ENCODE data around the gene PRELP.

PRELP gene

GRCh38 chr1:203503836-203504235, 28.2 kb downstream of the PRELP start:
- Mint-ChIP-seq H3K4me1 (ENCODE audit: low read depth) (peaks cover 4% of the 10 kb centered on the region), H3K27ac (no peak overlapping the region)

DNA sequence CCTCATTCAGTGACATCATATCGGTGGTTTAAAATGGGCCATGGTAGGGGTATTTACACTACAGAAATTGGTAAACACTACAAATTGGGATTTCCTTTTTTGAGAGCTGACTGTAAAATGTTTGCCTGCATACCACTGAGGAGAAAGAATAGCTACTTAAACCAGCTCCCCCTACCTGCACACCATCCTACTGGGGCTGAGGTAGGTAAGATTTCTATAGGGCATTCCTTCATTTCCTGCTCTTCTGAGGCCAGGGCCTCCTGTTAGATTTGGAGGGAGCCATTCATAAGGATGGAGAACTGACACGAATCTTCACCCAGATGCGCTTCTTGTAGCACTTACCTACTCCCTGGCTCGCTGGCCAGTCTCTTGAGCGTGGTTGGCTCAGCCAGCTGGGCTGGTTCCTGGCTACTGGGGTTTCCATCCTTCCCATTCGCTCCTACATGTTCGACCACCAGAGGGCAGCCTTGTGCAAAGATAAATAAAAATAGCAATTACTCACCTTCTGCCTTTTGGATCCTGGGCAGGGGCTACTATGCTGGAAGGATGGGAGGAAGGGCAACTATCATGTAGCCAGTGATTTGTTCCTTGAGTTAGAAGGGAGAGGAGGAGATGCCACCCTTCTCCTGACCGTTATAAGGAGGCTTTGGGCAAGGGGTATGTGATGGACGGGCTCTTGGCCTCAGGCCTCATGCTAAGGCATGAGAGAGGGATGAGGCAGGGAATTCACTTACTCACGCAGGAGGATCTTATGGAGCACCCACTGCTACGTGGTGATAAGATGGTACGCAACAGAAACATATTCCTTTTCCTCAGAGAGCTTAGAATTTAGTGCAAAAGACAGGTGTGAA, 29.0 kb downstream of the PRELP start:
- Mint-ChIP-seq H3K9me3 (no peaks in the 10 kb centered on the region), H3K4me3 (no peak overlapping the region), H3K4me1 (ENCODE audit: low read depth) (peaks cover 4% of the 10 kb centered on the region), H3K27me3 (no peaks in the 10 kb centered on the region), H3K27ac (no peak overlapping the region), H3K36me3 (ENCODE audit: low read depth) (no peaks in the 10 kb centered on the region)

More at GRCh38 chr1:203503836-203504235, 28.2 kb downstream of the PRELP start:
- Mint-ChIP-seq H3K36me3 (ENCODE audit: low read depth) (no peaks in the 10 kb centered on the region), H3K9me3 (no peaks in the 10 kb centered on the region), H3K27me3 (no peaks in the 10 kb centered on the region), H3K4me3 (no peak overlapping the region)

DNA sequence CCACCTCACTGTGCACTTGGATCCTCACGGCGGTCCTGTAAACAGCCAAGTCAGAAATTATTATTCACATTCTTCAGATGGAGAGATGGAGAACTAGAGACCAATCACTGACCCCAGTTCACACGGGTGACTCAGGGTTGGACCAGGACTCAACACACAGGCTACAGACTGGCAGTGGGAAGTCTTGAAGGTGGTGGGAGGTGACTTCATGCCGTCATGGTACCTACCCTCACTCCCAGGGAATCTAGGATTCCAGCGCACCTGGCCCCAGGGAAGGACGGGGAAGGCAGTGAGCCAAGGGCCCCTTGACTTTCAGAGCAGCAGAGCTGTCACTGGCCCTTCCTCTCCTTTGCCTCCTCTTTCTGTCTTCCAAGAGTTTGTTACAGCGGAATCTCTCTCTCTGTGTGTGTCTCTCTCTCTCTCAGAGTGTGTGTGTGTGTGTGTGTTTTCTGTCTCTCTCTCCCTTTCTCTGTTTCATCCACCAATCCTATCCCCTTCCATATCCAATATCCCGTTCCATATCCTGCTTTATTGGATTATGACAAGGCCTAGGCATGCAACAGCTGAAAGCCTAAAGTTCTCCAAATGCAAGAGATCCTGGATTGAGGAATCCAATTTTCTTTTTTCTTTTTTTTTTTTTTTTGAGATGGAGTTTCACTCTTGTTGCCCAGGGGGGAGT, 30.1 kb downstream of the PRELP start:
- no peak overlapping the region for H3K27ac Mint-ChIP-seq
- no peaks in the 10 kb centered on the region for H3K36me3 Mint-ChIP-seq (ENCODE audit: low read depth)
- H3K4me3 Mint-ChIP-seq, result no peak overlapping the region
- H3K9me3 Mint-ChIP-seq, result no peaks in the 10 kb centered on the region
- H3K4me1 Mint-ChIP-seq (ENCODE audit: low read depth), result peaks cover 4% of the 10 kb centered on the region
- no peaks in the 10 kb centered on the region for H3K27me3 Mint-ChIP-seq

DNA sequence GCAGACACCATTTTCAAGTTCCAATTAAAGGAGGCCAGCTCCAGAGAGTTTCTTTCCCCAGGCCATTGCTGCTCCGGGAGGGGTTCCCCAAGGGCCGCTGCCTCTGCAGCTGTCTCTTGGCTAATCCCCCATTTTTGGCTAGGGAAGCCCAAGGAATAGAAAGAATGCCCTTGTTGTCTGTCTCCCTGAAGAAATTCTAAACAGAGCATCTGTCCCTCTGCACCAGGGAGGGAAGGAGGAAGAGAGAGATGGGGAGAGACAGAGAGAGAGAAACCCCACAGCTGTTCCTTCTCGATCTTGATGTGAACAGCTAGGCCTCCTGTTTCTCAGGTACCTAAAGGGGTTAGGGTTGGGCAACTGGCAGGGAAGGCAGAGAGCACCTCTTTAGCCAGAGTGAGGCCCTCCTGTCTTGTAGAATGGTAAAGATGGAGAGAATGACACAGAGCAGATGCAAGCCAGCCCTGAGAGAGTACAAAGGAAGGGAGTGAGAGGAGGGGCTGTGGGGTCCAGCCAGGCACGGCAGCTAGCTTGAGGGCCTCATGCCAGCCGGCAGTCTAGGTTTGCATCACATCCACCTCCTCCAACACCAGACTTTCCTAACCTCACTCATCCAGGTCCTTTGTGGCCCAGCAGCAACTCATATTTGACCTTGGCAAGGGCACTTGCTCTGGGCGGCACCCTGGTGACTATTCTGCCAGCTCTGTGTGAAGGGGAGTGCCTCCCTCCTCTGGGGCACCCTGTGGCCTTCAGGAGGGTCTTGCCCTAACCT, 31.4 kb downstream of the PRELP start:
- peak overlapping the region; percentile 42 for H3K27ac Mint-ChIP-seq
- H3K36me3 Mint-ChIP-seq (ENCODE audit: low read depth), result no peaks in the 10 kb centered on the region
- no peak overlapping the region for H3K4me3 Mint-ChIP-seq
- no peaks in the 10 kb centered on the region for H3K27me3 Mint-ChIP-seq
- H3K4me1 Mint-ChIP-seq (ENCODE audit: low read depth), result peaks cover 4% of the 10 kb centered on the region
- no peaks in the 10 kb centered on the region for H3K9me3 Mint-ChIP-seq

- H3K4me3 Mint-ChIP-seq, result no peak overlapping the region
- H3K4me1 Mint-ChIP-seq (ENCODE audit: low read depth), result peaks cover 10% of the 10 kb centered on the region
These were observed 32.2 kb downstream of the PRELP start for GRCh38 chr1:203507759-203508158.

DNA sequence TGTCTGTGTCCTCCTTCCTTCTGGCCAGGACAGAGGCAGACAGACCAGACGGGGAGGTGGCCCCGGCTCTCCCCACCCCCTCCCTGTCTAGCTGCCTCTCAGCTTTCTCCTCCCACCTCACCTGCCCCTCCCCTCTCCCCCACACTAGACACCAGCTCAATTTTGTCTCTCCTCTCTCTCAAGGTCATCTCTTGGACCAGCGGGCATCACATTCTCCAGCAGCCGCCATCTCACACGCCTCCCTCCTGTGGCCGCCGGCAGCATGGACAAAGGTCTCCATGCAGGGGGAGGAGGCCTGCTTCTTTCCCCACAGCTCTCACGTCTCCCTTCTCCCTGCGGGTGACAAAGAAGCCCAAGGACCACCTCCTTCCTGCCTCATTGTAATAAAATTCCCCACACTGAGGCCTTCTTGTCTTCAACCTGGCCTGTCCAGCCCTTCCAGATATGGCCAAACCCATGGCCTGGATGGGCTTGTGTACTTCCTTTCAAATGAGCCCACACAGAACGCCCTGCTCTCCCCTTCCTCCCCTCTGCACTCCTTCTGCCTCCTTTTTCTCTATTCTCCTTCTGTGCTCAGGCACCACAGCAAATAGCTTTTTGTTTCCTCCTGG, 33.0 kb downstream of the PRELP start:
- Mint-ChIP-seq H3K36me3 (ENCODE audit: low read depth) (no peaks in the 10 kb centered on the region), H3K27ac (peak overlapping the region; percentile 11), H3K27me3 (no peaks in the 10 kb centered on the region), H3K4me1 (ENCODE audit: low read depth) (peaks cover 18% of the 10 kb centered on the region), H3K9me3 (no peaks in the 10 kb centered on the region), H3K4me3 (no peak overlapping the region)

More at GRCh38 chr1:203507759-203508158, 32.2 kb downstream of the PRELP start:
- H3K36me3 Mint-ChIP-seq (ENCODE audit: low read depth), result no peaks in the 10 kb centered on the region
- no peaks in the 10 kb centered on the region for H3K27me3 Mint-ChIP-seq
- H3K27ac Mint-ChIP-seq, result no peak overlapping the region
- H3K9me3 Mint-ChIP-seq, result no peaks in the 10 kb centered on the region

- no peaks in the 10 kb centered on the region for H3K27me3 Mint-ChIP-seq
- no peaks in the 10 kb centered on the region for H3K9me3 Mint-ChIP-seq
- no peaks in the 10 kb centered on the region for H3K36me3 Mint-ChIP-seq (ENCODE audit: low read depth)
- H3K4me3 Mint-ChIP-seq, result no peak overlapping the region
- peak overlapping the region; percentile 11 for H3K27ac Mint-ChIP-seq
- H3K4me1 Mint-ChIP-seq (ENCODE audit: low read depth), result peaks cover 24% of the 10 kb centered on the region
These were observed 33.5 kb downstream of the PRELP start for GRCh38 chr1:203509135-203509534.

DNA sequence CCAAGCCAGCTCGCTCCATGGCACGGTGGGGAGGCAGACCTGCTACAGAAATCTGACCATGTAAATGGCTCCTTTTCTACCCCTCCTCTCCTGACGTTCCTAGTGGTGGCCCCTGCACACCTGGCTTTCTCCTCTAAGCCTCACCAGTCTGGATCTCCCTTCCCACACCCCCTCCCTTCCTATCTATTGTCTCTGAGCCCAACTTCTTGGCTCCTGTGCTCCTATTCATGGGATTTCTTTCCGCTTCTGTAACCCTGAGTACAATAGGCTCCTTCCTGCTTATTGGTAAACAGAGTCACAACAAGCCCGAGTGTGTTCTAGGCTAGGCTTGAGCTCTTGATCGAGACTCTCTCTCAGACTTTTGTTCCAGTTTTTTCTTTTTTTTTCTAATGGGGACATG, 35.9 kb downstream of the PRELP start:
- H3K27me3 Mint-ChIP-seq, result peaks cover 4% of the 10 kb centered on the region

GRCh38 chr1:203511930-203512329, 36.3 kb downstream of the PRELP start:
- Mint-ChIP-seq H3K4me1 (ENCODE audit: low read depth) (peaks cover 26% of the 10 kb centered on the region), H3K27me3 (peaks cover 4% of the 10 kb centered on the region), H3K9me3 (no peaks in the 10 kb centered on the region), H3K4me3 (no peak overlapping the region), H3K36me3 (ENCODE audit: low read depth) (no peaks in the 10 kb centered on the region), H3K27ac (no peak overlapping the region)

More for the DNA sequence above, 35.9 kb downstream of the PRELP start:
- no peak overlapping the region for H3K27ac Mint-ChIP-seq
- no peaks in the 10 kb centered on the region for H3K36me3 Mint-ChIP-seq (ENCODE audit: low read depth)
- peaks cover 26% of the 10 kb centered on the region for H3K4me1 Mint-ChIP-seq (ENCODE audit: low read depth)
- H3K4me3 Mint-ChIP-seq, result no peak overlapping the region
- H3K9me3 Mint-ChIP-seq, result no peaks in the 10 kb centered on the region

DNA sequence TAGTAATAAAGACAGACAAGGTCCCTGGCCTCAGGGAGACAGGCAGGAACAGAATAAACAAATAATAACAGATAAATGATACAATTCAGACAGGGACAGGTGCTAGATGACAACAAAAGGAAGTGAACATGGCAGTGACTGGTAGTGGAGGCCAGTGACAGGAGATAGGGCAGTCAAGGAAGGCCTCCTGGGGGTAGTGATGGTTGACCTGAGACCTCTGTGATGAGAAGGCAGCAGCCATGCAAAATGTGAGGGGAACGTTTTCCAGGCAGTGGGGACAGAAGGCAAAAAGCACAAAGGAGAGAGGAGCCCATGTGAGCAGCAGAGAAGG, 36.9 kb downstream of the PRELP start:
- Mint-ChIP-seq H3K27ac (peak overlapping the region; percentile 64), H3K27me3 (peaks cover 4% of the 10 kb centered on the region), H3K36me3 (ENCODE audit: low read depth) (no peaks in the 10 kb centered on the region), H3K4me3 (no peak overlapping the region), H3K4me1 (ENCODE audit: low read depth) (peaks cover 26% of the 10 kb centered on the region), H3K9me3 (no peaks in the 10 kb centered on the region)

DNA sequence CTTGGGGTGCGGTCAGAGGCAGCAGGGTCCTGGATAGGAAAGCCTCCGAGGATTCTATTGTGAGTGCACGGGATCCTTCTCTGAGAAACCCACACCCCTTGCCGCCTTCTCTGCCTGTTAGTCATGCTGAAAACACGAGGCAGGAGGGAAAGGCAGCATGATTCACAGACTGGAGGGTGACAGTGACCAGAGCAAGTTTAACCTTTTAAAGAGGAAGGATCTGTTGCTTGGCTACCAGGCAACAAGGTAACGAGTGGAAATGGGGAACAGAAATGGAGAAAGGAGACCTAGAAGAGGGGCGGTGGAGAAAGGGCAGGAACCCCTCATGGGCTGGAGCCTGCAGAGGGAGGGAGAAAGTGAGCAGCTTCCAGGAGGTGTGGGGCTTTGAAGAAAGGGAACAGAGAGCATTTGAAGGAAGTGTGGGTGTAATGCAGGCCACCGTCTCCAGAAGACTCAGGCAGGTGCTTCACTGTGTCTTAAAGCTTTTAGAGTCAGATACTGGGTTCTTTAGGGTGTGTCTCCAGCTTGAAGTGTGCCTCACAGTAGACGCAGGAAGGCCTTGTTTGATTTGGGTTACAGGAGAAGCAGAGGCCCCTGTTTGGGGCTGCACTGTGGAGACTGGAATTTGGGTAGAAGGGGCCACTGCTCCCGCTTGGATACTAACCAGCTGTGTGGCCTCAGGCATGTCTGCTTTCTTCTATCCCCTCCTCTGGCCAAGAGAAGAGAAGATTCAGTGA, 37.4 kb downstream of the PRELP start:
- Mint-ChIP-seq H3K27me3 (peaks cover 4% of the 10 kb centered on the region), H3K27ac (peak overlapping the region; percentile 64), H3K9me3 (no peaks in the 10 kb centered on the region), H3K4me3 (peak overlapping the region; percentile 0), H3K36me3 (ENCODE audit: low read depth) (no peaks in the 10 kb centered on the region), H3K4me1 (ENCODE audit: low read depth) (peaks cover 26% of the 10 kb centered on the region)

DNA sequence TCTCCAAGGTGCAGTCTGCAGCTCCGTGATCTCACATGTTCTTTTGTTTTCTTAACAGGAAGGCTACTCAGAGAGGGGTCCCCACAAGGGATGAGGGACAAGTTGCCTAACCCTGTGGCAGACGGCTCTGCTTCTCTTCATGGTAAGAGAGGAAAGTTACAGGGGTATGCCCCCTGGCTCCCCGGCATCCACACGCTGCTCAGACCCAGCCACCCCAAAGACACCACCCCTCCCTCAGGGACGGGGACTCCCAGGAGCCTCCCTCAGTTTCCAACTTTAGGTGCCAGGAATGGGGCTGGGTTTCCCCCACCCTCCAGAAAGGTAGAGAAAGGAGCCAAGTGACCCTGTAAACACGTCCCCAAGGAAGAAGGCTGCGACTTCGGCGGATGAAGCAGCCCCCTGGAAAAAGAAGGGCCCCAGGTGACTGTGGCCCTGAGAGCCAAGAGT, 38.0 kb downstream of the PRELP start:
- H3K4me3 Mint-ChIP-seq, result no peak overlapping the region
- peaks cover 4% of the 10 kb centered on the region for H3K27me3 Mint-ChIP-seq
- peak overlapping the region; percentile 22 for H3K27ac Mint-ChIP-seq
- H3K4me1 Mint-ChIP-seq (ENCODE audit: low read depth), result peaks cover 26% of the 10 kb centered on the region
- H3K9me3 Mint-ChIP-seq, result no peaks in the 10 kb centered on the region
- H3K36me3 Mint-ChIP-seq (ENCODE audit: low read depth), result no peaks in the 10 kb centered on the region

GRCh38 chr1:203516184-203516583, 40.6 kb downstream of the PRELP start:
- H3K4me1 Mint-ChIP-seq (ENCODE audit: low read depth), result peaks cover 26% of the 10 kb centered on the region
- no peaks in the 10 kb centered on the region for H3K9me3 Mint-ChIP-seq
- no peak overlapping the region for H3K4me3 Mint-ChIP-seq
- H3K27me3 Mint-ChIP-seq, result peaks cover 4% of the 10 kb centered on the region
- no peaks in the 10 kb centered on the region for H3K36me3 Mint-ChIP-seq (ENCODE audit: low read depth)
- no peak overlapping the region for H3K27ac Mint-ChIP-seq

- Mint-ChIP-seq H3K36me3 (ENCODE audit: low read depth) (no peaks in the 10 kb centered on the region), H3K4me3 (no peak overlapping the region), H3K27ac (no peak overlapping the region), H3K4me1 (ENCODE audit: low read depth) (peaks cover 26% of the 10 kb centered on the region), H3K27me3 (peaks cover 4% of the 10 kb centered on the region), H3K9me3 (no peaks in the 10 kb centered on the region)
These were observed 41.3 kb downstream of the PRELP start for GRCh38 chr1:203516906-203517305.

Measured in stimulated activated naive CD8-positive, alpha-beta T cell treated with anti-CD3 and anti-CD28 coated beads, Interleukin-15, Interleukin-2, amounts not matched to agents 100 ng/mL and 50 ng/mL, for 24 hours (primary cell).